NCI-H2107 treated with DMSO at 0.1 percent for 48 hours (cell line): ENCODE measurements around the gene PTPRM.

Experiments
- DNase-seq: peaks from one replicate; lab custom pipeline; 2025; ENCODE audit not compliant: unreplicated experiment; lab: John Stamatoyannopoulos, UW

Gene PTPRM

GRCh38 chr18:7624697-7625096 lies 57.6 kb downstream of the PTPRM start:
- no peak for DNase-seq

- DNase-seq, result no peak
Observed at GRCh38 chr18:7626175-7626921, 59.2 kb downstream of the PTPRM start.

- no peak for DNase-seq
Observed at GRCh38 chr18:7626922-7627440, 59.9 kb downstream of the PTPRM start.

DNA sequence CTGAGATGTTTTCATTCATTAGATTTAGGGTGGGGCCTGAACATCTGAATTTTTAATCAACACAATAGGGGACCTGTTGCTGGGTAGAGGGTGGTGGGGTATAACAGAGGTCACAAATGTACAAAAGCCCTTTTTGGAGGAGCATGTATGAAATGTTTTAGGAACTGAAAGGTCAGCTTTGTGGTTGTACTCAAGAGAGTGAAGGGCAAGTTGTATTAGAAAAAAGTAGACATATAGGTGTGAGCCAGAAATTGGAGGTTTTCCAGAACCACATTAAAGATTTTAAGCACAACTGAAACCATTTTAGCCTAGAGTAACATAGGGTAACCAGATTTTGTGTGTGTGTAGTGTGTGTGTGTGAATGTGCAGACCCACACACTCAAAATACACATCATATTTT lies 62.3 kb downstream of the PTPRM start:
- DNase-seq, result no peak

GRCh38 chr18:7630731-7631442 lies 63.8 kb downstream of the PTPRM start:
- no peak for DNase-seq

GRCh38 chr18:7632152-7633098 lies 65.3 kb downstream of the PTPRM start:
- no peak for DNase-seq

DNA sequence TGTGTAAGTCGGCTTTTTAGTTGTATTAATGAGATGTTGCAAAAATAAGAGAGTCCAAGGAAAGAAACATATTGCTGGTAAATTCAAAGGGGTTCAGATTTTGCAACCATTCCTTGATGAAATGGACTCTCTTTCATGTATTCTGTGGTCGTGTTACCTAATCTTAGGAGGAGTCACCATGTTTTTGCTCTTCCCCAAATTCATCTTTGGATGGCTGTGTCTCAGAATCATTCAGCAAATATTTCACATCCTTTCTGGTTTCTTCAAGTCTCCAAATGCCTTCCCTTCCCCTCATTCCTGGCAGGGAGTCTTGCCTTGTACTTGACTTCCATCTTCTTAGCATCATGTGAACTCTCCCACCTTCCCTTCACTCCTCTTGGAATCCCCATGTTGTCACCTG lies 66.1 kb downstream of the PTPRM start:
- DNase-seq, result no peak

DNA sequence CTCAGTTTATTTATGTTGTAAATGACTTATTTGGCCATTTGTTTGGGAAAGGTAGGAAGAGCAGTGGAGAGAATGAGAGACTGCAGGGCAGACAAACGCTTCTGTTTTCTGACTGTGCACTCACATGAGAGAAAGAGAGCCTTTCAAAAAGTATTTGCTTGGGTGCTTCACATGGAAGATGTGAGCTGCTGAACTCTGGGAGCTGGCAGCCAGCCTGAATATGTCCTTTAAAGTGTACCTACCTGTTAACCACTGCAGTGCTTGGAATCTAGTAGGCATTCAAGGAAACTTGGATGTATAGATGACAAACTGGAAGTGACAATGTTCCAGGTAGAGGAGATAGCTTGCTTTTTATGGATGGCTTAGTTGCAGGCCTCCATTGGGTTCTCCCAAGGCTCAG lies 68.8 kb downstream of the PTPRM start:
- no peak for DNase-seq

GRCh38 chr18:7637269-7637668 lies 70.2 kb downstream of the PTPRM start:
- DNase-seq, result no peak

- no peak for DNase-seq
Observed at GRCh38 chr18:7638321-7638720, 71.2 kb downstream of the PTPRM start.

DNA sequence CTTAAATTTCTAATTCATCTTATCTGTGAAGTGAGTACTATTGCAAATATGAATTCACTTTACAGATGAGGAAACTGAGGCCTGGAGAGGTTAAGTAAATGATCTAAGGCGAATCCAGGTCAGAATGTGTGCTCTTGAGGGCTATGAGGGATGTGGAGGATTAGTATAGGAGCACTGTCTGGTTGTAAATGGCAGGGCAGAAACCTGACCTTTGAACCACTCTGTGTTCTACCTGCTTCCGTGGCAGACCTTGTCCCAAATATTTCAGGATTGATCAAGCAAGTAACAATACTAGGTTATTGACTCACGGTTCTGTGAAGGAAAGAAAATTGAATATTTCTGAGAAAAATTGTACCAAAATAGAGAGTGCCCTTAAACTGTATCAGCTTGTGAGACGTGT lies 74.7 kb downstream of the PTPRM start:
- no peak for DNase-seq

DNA sequence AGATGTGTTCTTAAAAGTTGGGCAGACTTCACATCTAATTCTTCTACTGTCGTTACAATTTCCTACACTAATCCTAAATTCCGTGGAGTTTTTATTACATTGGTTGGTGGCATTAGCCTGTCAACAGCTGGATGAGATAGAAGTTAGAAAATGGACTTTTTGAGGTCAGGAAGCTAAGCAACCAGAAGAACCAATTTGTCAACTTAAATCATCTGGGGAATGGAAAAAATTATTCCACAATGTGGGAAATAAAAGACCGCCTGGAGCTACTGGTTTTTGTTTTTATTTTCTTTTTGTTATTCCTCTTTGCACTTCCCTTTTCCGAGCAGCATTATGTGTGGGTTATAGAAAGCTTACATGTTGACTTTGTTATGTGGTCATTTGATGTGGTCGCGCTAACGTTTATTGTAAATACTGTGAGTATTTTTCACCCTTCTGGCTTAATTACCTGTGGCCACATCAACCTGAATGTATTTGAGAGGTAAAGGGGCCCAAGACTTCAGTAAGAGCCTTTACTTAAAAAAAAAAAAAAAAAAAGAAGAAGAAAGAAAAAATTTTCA lies 75.3 kb downstream of the PTPRM start:
- DNase-seq, result no peak

DNA sequence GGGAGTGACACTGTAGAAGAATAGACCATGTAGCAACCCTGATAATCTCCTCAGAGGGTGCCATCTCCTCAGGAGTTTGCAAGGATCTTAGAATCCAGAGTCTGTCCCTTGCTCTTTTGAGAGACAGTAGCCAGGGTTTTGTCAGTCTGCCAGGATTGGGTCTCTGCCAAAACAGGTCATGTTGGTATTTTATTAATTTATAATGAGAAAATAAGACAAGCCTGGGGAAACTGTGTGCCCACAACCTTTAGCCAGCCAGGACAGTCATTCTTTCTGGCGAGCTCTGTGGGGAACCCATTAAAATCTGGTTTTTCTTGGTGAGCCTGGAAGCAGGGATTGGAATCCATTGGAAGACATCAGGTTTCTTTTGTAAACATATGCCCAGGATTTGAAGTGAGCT lies 78.6 kb downstream of the PTPRM start:
- DNase-seq, result no peak

DNA sequence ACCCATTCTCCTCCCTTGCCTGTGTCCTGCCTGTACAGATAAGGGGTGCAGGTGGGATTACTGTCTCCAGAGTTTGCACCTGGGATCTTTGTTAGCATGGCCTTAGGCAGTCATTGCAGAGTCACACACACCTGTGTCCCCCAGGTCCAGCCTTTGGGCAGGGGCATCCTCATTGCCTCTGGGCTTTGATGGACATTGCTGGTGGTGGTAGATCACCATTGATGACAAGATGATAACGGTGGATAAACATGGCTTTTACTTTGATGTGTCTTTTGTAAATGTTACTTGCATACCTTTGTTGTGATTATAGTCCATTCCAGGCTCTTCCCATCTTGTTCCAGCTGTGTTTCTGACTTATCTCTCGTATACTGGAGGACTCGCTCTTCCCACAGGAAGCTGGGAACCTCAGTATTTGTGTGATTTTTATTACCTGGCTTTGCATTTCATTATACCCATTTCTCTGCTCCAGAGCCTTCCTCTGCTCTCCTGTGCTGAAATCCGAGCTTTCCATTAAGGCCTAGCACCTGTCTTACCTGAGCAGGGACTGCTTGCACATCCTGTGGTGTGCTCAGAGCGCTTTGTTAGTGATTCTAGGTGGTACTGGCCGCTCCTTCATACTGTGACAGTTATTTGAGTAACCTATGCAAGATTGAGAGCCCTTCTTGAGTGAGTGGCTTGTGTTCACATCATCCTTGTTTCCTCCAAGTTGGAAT lies 79.2 kb downstream of the PTPRM start:
- no peak for DNase-seq

DNA sequence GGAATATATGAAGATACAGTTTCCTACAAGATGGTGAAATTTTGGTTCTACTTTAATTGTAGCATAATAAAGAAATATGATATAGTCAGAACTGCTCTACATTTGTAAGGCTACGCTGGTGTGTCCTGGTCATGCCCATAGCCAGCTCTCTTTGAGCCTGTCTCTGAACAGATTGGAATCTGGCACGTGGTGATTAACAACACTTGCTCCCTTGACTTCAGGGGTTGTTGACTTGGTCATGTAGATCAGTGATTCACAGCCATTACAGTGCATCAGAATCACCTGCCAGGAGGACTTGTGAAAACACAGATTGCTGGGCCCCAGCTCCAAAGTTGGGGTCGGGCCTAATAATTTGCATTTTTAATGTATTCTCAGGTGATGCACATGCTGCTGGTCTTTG lies 80.4 kb downstream of the PTPRM start:
- DNase-seq, result no peak

- no peak for DNase-seq
Observed at GRCh38 chr18:7657050-7657449, 89.9 kb downstream of the PTPRM start.

GRCh38 chr18:7657937-7658336 lies 90.8 kb downstream of the PTPRM start:
- DNase-seq, result no peak

DNA sequence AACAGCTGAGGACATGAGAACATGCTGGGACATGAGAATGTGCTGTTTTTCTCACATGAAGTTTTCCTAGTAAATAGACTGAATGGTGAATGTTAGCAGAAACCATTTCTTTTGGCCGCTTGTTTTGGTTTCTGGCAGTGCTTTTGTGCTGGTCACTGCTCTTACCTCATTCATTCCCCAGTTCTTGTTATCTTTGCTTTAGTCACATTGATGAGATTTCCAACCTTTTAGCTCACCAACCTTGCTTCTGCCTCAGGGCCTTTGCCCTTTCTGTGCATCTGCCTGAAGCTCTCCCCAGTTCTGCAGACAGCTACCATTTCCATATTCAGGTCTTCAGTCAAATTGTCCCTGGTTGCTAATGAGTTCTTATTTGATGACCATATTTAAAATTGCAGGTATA lies 91.6 kb downstream of the PTPRM start:
- DNase-seq, result no peak

DNA sequence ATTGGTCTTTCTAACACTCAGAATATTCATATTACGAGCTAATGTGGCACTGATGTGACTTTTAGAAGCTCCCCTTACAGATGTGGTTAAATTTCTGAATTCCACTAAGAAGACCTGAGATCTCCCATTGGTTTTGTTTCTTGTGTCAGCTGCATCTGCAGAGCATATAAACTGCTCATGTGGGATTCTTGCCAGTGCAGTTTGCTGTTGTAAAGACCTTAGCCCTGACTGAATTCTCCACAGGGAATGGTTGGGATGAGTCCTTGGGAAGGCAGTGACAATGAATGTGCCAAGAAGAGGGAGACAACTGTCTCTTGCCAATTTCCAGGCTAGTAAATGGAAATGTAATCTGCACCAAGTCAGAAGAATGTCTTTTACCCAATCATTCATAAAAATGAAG lies 94.1 kb downstream of the PTPRM start:
- DNase-seq, result no peak

DNA sequence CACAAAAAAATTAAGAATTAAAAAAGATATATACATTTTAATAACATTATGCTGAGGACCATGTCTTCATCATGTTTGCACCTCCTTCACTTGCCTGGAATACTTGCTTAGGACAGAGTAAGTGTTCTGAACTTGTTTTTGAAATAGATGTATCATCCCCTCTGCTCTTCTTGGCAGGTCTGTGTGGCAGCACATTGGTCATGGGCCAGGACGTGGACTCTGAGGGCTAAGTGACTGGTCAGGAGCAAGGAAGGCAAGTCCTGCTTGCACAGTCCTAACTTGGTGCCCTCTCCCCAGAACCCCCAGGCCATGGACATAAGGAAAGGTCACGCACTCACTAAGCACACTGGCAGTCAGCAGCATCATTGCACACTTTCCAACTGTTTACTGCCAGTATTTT lies 95.8 kb downstream of the PTPRM start:
- DNase-seq, result no peak
